GM08714 (cell line): Measurements from ENCODE around the gene FPGS.

ENCODE experiments used
- H3K4me3 ChIP-seq: fragments of 200-500 bp; sonication (Bioruptor generic); 2 replicates; pipeline ENCODE4 v1.5.1; 2014; ENCODE audit warnings: mild to moderate bottlenecking, low read length, inconsistent platforms
- ZNF274 ChIP-seq: IDR thresholded peaks from 2 replicates; pipeline ENCODE4 v1.6.1; 2012; ENCODE audit warnings: mild to moderate bottlenecking, low read depth, low read length

FPGS gene

DNA sequence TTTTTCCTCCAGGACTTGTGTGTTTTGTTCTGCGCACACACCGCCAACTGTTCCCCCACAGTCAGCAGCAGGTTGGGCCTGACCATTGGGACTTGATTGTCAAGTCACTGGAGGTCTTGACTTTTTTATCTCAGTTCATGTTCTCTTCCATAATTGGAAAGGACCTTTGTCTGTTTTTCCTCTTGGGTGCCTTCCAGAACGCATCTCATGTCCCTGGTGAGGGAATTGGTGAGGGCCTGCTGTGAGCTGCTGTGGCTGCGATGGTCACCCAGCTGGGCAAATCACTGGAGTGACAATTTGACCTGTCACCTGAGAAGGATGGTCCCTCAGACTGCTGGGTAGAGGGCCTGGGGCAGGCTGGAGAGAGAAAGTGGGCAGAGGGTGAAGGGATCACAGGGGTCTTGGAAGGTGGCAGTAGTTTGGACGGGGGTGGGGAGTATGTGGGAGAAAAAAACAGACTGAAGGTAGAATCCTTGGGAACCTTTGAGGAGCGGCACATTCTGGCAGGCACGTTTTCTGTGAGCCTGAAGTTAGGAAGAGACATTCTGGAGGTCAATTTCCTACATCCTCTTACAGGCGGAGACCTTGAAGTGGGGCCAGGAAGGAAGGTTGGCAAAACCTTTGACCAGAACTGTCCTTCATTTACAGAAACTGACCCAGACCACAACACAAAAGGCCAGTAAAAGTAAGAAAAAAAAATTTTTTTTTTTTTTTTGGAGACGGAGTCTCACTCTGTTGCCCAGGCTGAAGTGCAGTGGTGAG is 12.4 kb upstream of the FPGS start:
- H3K4me3 ChIP-seq = no peak overlapping the region
- TF ChIP-seq ZNF274 = no peak

DNA sequence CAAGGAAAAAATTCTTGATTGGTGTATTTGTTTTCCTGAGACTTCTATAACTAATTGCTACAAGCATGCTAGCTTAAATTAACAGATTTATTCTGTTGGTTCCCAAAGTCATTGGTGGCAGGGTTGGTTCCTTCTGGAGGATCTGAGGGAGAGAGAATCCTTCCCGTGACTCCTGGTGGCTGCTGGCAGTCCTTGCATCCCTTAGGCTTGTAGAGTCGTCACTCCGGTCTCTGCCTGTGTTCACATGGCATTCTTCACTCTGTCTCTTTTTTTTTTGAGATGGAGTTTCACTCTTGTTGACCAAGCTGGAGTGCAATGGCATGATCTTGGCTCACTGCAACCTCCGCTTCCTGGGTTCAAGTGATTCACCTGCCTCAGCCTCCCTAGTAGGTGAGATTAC is 11.6 kb upstream of the FPGS start:
- TF ChIP-seq ZNF274 = no peak
- H3K4me3 ChIP-seq = no peak overlapping the region

DNA sequence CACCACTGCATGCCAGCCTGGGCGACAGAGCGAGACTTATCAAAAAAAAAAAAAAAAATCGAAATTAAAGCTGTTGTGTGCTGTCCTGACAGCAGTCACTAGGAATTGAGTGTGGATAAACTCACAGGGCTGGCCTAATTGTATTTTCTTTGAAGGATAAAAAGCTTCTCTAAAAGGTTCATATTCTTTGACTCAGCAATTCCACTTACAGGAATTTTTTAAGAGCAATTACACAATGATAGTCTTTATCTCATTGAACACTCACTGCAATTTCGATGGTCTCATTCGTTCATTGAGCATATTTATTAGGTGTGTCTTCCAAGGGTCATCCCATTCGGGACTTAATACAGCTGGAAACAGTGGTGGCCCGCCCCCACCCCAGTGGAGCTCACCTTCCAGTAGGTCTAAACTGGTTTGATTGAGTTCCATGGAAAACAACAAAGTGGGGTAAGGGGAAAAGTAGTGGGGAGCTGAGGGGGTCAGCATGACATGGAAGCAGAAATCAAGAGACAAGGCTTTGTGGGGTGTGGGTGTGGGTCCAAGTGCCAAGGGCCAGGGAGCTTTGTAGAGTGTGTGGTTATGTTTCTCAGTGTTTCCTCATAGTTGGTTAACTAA is 10.2 kb upstream of the FPGS start:
- no peak for TF ChIP-seq ZNF274
- H3K4me3 ChIP-seq = no peak overlapping the region

DNA sequence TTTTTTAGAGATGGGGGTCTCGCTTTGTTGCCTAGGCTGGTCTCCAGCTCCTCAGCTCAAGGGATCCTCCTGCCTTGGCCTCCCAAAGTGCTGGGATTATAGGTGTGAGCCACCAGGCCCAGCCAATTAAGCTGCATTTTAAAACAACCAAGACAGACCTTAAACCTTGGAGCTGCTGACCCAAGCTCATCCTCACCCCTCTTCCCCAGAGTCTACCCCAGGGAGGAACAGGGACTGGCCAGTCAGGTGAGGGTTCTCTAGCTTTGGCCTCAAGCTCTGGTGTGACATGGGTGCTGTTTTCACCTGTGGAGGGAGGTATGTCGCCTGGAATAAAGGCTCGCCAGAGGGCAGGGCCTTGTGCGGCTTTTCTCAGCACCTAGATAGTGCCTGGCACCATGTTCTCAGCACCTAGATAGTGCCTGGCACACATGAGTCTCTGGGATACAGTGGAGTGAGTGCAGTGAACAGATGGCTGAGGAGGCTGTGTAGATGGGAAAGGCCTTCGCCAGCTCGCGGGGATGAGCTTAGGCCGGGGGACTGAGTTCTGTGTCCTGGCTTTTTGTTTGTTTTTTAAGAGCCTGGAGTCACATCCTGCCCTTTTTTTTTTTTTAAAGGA is 9.5 kb upstream of the FPGS start:
- H3K4me3 ChIP-seq = no peak overlapping the region
- no peak for TF ChIP-seq ZNF274

DNA sequence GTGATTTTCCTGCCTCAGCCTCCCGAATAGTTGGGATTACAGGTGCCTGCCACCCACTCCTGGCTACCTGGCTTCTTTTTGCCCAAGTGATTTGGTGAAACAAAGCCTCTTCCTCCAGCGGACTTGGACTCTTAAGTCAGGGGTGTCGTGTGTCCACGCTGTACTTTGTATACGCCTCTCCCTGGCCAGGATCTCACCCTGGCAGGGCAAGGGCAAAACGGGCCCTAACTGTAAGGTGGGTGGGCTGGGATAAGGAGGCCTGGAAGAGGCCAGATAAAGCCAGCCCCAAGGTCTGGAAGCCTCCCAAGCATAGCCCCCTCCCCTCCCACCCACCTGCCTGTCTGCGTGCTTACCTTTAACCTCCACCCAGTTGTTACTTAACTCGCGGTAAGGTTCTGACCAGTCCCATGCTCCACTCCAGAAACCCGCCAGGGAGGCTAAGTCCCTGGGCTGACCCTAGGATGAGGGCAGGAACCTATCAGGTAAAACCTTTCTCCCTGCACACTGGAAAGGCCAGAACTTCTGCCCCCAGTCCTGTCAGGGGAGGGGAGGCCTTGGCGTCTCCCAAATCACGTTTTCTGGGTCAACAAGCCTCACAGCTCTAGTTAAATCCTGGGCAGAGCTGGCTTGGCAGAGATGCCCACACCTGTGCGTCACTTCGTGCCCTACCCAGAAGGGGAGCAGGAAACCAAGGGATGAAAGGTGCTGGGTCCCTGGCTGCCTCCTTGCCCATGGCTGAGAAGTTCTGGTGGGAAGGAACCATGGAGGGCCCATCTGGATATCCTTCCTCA is 8.5 kb upstream of the FPGS start:
- TF ChIP-seq ZNF274 = no peak
- H3K4me3 ChIP-seq = no peak overlapping the region

DNA sequence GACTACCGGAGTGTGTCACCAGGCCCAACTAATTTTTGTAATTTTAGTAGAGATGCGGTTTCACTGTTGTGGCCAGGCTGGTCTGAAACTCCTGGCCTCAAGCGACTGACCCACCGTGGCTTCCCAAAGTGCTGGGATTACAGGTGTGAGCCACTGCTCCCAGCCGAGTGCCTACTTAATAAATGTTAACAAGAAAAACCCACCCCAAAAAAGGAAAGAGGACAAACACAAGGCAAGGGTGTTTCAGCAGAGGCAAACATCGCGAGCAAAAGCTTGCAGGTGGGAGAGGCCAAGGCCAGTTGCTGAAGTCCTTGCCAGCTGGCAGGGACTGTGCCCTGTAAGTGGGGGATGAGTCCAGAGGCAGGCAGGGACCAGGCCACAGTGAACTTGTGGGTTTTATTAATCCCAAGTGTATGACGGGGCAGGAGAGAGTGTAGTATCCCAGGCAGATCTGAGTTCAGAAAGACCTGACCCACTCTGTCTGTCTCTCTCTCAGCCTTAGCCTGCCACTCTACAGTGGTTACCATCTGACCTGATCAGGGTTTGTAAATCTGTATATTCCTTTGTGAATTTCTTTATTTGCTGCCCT is 6.4 kb upstream of the FPGS start:
- no peak overlapping the region; the same call in 1 of the 2 replicates for H3K4me3 ChIP-seq
- TF ChIP-seq ZNF274 = no peak

DNA sequence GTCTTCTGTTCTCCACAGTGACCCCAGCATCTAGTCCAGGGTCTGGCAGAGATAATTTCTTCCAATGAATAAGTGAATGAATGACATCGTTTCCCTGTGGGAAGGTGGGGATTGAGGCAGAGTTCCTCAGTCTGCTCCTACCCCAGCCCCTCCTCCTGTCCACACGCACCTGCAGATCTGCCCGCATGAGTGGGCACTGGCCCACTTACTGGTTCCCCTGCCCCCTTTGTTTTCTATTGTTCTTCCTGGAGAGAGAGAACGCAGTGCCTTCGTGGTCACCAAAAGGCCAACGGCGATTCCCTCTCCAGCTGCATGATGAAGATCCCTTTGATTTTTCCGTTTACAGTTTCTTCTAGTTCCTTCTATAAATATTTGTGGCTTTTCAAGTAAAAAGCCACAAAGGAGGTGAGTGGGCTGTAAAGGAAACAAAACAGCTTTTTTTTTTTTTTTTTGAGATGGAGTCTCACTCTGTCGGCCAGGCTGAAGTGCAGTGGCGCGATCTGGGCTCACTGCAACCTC is 5.8 kb upstream of the FPGS start:
- no peak overlapping the region; the same call in 1 of the 2 replicates for H3K4me3 ChIP-seq
- TF ChIP-seq ZNF274 = no peak

DNA sequence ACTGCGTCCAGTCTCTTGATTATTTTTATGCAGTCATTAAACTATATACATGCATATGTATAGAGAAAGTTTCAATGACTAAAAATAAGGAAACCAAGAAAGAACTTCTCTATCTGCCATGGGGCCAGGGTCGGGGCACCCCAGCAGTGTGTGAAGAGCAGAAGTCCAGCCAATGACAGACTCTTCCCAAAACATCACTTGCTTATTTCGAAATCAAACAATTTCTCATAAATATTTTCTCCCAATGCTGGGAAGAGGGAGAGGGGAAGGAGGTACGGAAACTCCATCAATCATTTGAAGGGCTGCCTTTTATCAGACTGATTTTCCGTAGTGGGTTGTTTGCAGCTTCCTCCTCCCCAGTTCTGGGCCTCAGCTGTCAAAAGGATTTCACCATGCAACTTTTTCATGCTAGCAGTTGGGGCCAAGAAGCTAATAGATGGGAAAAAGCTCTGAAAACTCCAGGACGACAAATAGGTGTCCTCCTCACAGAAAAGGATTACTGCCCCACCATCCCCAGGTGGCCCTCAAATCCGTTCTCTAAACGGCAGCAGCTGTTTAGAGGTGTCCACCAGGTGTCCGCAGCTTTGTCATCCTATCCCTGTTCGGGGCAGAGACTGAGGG is 617 bp upstream of the FPGS start:
- peak overlapping the region; percentile 55; the same call in 1 of the 2 replicates for H3K4me3 ChIP-seq
- no peak for TF ChIP-seq ZNF274

DNA sequence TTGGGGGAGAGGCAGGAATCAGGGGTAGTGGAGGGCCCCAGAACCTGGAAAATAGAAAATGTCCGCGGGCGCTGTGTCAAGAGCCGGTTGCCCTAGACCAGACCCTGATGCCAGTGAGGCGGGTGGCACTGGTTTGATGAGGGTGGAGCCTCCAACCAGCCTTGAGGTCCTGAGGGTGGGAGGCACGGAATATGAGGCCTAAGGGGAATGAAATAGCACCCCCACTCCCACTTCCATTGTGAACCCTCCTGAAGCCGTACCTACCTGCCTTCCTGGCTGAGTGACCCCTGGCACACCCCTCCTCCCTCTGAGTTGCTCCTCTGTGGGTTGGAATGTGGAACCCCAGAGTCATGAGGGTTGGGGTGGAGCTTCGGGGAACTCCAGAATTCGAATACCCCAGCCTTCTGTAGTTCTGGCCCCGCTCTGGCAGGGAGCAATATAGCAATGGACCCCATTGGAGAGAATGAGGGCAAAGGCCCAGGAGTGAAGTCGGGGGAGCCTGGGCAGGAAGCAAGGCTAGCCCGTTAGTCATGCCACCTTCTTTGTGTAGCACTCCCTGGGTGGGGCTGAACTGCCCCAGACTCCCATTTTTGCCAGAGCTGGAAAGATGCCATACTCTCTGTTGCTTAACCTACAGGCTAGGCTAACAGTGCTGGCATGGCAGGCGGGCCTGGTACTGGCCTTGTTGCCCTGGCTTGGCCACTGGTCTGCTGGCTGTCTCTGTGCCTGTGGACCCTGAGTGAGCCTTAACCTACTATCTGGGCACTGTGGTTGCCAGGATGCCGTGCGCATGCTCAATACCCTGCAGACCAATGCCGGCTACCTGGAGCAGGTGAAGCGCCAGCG is 1.0 kb downstream of the FPGS start:
- TF ChIP-seq ZNF274 = no peak
- peak overlapping the region; percentile 87 for H3K4me3 ChIP-seq

DNA sequence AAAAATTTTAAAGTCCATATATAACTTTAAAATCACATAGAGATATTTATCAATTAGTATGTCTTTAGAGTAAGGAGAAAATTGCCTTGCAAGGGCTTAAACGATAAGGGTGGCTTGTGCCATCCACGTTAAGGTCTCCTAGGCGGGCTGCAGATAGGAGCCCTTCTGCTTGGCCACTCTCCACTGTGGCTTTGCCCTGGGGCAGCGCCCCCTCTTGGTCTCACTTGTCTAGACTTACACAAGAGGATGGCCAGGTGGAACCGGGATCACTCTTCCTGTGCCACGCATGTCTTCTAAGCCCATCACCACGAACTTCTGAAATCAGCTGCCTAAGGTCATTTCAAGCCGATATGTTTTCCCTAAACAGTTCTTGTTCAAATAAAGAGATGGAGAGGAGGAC is 2.9 kb downstream of the FPGS start:
- H3K4me3 ChIP-seq = no peak overlapping the region
- no peak for TF ChIP-seq ZNF274

DNA sequence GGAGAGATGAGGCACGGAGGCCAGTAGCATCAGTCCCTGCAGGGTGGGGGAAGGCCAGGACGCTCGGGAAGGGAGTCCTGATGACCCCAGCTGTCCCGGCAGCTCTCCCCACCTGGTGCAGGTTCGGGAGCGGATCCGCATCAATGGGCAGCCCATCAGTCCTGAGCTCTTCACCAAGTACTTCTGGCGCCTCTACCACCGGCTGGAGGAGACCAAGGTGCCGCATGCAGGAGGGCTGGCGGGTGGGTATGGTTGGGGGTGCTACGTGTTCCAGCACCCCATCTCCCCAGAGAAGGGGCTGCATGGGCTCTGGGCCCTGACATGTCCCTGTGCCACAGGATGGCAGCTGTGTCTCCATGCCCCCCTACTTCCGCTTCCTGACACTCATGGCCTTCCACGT is 4.2 kb downstream of the FPGS start:
- TF ChIP-seq ZNF274 = no peak
- no peak overlapping the region for H3K4me3 ChIP-seq

DNA sequence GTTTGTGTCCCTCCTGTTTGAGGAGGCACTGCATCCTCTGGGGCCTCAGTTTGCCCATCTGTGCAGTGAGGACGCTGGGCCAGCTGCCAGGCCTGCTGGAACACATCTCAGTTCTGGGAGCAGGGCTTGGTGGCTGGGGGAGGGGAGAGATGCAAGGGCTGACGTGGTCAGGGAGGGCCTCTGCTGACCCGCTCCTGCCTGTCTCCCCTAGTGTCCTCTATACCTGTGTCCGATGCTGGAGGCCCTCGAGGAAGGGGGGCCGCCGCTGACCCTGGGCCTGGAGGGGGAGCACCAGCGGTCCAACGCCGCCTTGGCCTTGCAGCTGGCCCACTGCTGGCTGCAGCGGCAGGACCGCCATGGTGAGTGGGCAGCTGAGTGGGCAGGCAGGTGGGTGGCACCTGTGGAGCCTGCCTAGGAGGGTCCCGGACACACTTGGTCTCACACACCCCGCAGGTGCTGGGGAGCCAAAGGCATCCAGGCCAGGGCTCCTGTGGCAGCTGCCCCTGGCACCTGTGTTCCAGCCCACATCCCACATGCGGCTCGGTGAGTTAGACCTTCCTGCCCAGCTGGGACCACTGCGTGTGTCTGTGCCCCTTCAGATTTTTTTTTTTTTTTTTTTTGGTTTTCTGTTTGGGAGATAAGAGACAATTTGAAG is 5.8 kb downstream of the FPGS start:
- no peak overlapping the region for H3K4me3 ChIP-seq
- no peak for TF ChIP-seq ZNF274
